ENCODE results near the gene IL4R. TPM values are rescaled to one million over a fixed set of nuclear protein-coding genes. Genes with fewer than 3 reads are reported as not detected.
A peak's percentile ranks its signal among the peaks of the same experiment; 100 is the strongest.

The IL4R gene
- total and polyA plus RNA-seq, 3 donors from 2014 or later, result 41.4 to 70.7 (median 68.6) TPM

DNA sequence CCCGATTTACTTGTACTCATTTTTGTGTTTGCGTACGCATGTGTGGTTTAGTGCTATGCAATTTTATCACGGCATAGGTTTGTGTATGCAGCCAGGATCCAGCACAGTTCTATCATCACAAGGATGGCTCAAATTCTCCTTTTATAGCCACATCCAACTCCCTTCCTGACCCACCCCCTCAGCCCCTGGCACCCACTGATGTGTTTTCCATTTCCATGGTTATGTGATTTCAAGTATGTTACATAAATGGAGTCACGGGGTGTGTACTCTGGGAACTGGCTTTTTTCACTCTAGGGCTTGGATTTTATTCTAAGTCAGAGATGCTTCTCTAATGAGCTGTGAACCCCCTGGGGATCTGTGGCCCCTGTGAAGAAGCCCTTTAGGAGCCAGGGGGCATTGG lies 16.8 kb downstream of the IL4R start:
- Histone ChIP-seq H3K9me3 (no peaks in the 10 kb centered on the region), H3K4me3 (no peak overlapping the region), H3K36me3 (ENCODE audit: low read depth, missing control alignments) (no peaks in the 10 kb centered on the region), H3K27ac (peak overlapping the region in 1 of 2 donors; percentile 53), H3K4me1 (peaks cover 8% of the 10 kb centered on the region), H3K27me3 (no peaks in the 10 kb centered on the region)
- TF ChIP-seq, protein P1, sequence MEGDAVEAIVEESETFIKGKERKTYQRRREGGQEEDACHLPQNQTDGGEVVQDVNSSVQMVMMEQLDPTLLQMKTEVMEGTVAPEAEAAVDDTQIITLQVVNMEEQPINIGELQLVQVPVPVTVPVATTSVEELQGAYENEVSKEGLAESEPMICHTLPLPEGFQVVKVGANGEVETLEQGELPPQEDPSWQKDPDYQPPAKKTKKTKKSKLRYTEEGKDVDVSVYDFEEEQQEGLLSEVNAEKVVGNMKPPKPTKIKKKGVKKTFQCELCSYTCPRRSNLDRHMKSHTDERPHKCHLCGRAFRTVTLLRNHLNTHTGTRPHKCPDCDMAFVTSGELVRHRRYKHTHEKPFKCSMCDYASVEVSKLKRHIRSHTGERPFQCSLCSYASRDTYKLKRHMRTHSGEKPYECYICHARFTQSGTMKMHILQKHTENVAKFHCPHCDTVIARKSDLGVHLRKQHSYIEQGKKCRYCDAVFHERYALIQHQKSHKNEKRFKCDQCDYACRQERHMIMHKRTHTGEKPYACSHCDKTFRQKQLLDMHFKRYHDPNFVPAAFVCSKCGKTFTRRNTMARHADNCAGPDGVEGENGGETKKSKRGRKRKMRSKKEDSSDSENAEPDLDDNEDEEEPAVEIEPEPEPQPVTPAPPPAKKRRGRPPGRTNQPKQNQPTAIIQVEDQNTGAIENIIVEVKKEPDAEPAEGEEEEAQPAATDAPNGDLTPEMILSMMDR (IDR thresholded peaks at IDR 0.05), result no peak
- TF ChIP-seq POLR2A (IDR thresholded peaks at IDR 0.05), result no peak
- DNase-seq, result no peak
- 72 to 79% methylated on average over 5 of the region's 5 CpGs for WGBS, 2 donors
- intact Hi-C loops (cut with DNase I; ENCODE audit: low total_unique reads), result no loop called here

DNA sequence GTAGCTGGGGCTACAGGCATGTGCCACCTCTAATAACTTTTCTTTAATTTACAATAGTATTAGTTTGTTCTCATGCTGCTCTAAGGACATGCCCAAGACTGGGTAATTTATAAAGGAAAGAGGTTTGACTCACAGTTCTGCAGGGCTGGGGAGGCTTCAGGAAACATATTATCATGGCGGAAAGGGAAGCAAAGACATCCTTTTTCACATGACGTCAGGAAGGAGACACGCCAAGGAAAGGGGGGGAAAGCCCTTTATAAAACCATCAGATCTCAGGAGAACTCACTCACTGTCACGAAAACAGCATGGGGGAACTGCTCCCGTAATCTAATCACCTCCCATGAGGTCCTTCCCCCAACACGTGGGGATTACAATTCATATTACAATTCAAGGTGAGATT lies 18.3 kb downstream of the IL4R start:
- Histone ChIP-seq H3K27me3 (no peaks in the 10 kb centered on the region), H3K36me3 (ENCODE audit: low read depth, missing control alignments) (no peaks in the 10 kb centered on the region), H3K4me3 (no peak overlapping the region), H3K4me1 (peaks cover 3% of the 10 kb centered on the region), H3K9me3 (no peaks in the 10 kb centered on the region), H3K27ac (no peak overlapping the region)
- intact Hi-C loops (cut with DNase I; ENCODE audit: low total_unique reads), result no loop called here
- WGBS, 2 donors, result 72 to 82% methylated on average over 6 of the region's 6 CpGs
- DNase-seq, result no peak
- no peak for TF ChIP-seq POLR2A (IDR thresholded peaks at IDR 0.05)
- TF ChIP-seq, protein P1 (IDR thresholded peaks at IDR 0.05), result no peak

DNA sequence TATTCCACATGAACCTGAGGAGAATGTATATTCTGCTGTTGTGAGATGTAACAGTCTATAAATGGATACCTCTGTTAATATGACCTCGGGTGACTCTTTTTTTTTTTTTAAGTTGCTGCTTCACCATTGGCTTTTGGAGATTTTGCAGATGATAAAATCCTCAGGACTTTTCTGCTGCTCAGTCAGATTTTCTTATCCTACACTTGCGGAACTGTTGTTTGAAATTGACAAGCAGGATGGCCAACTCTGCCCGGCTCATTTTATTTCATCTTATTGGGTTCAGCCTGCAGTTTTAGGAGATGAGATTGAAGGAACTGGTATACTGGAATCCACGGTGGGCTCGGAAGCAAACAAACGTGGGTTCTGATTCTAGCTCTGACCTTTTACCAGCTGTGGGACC lies 19.3 kb downstream of the IL4R start:
- Histone ChIP-seq H3K4me3 (no peak overlapping the region), H3K36me3 (ENCODE audit: low read depth, missing control alignments) (no peaks in the 10 kb centered on the region), H3K27ac (no peak overlapping the region), H3K27me3 (no peaks in the 10 kb centered on the region), H3K4me1 (no peaks in the 10 kb centered on the region), H3K9me3 (no peaks in the 10 kb centered on the region)
- TF ChIP-seq, protein P1 (IDR thresholded peaks at IDR 0.05), result no peak
- TF ChIP-seq POLR2A (IDR thresholded peaks at IDR 0.05), result no peak
- WGBS, 2 donors, result 86 to 90% methylated on average over 6 of the region's 6 CpGs
- DNase-seq, result no peak
- intact Hi-C loops (cut with DNase I; ENCODE audit: low total_unique reads), result no loop called here

DNA sequence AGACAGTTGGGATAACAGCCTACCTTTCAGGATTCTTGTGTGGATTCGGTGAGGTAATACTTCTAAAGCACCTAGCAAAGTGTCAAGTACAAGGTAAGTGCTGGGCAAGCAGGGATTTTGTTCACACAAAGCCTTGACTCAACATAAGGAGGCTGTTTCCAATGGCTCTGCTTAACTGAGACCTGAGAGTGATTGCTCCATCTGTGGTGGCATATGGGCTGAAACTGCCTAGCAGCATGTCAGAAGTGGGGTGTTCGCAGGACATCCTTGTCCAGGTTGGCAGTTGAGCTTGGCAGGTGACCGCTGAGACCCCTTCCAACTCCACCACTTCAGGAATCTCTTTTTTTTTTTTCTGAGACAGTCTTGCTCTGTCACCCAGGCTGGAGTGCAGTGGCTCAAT lies 19.8 kb downstream of the IL4R start:
- no peak overlapping the region for H3K27ac ChIP-seq

More for the DNA sequence above, 19.8 kb downstream of the IL4R start:
- Histone ChIP-seq H3K4me1 (no peaks in the 10 kb centered on the region), H3K36me3 (ENCODE audit: low read depth, missing control alignments) (no peaks in the 10 kb centered on the region), H3K9me3 (no peaks in the 10 kb centered on the region), H3K27me3 (no peaks in the 10 kb centered on the region), H3K4me3 (no peak overlapping the region)
- WGBS, 2 donors, result 91 to 96% methylated on average over 3 of the region's 3 CpGs
- no peak for DNase-seq
- TF ChIP-seq, protein P1 (IDR thresholded peaks at IDR 0.05), result no peak
- TF ChIP-seq POLR2A (IDR thresholded peaks at IDR 0.05), result no peak
- intact Hi-C loops (cut with DNase I; ENCODE audit: low total_unique reads), result no loop called here

Measured in testis (tissue), 3 donors.